A673 (cell line): Measurements from ENCODE around the gene FAM217A. TPM values are rescaled to one million over a fixed set of nuclear protein-coding genes. Genes with fewer than 3 reads are reported as not detected.

Experiments used
- BruUV-seq: library from RNA; stranded (reverse); fragments of 400-500 nt; replicated peaks from 2 replicates; lab custom pipeline; 2021; lab: Mats Ljungman, UMichigan
- CTCF ChIA-PET: fragments of 300-600 bp; sonication (Branson Sonifier 250); formaldehyde crosslinking; loops from one replicate; lab custom pipeline; 2022; ENCODE audit warnings: antibody characterized with exemption; lab: Charles Lee
- POLR2A ChIA-PET: fragments of 300-600 bp; sonication (Branson Sonifier 250); formaldehyde crosslinking; loops from one replicate; lab custom pipeline; 2022; ENCODE audit warnings: antibody characterized with exemption; ENCODE audit not compliant: low non-redundant PET; lab: Charles Lee
- DNase-seq: peaks from one replicate; pipeline ENCODE4 v3.0.0-alpha.2; 2015; ENCODE audit warnings: low spot score
- H3K27ac ChIP-seq: fragments of 200-600 bp; sonication (generic); 2 replicates; pipeline ENCODE4 v1.5.1; 2016; ENCODE audit warnings: mixed run types, low read depth, mild to moderate bottlenecking, mixed read lengths, antibody characterized with exemption, low read length; ENCODE audit not compliant: poor library complexity, severe bottlenecking
- H3K27me3 ChIP-seq: fragments of 200-600 bp; sonication (generic); replicated peaks from 2 replicates; pipeline ENCODE4 v1.6.1; 2017; ENCODE audit warnings: mixed run types, low read depth, mild to moderate bottlenecking, mixed read lengths, antibody characterized with exemption, low read length; ENCODE audit not compliant: insufficient read depth, poor library complexity
- H3K36me3 ChIP-seq: fragments of 200-600 bp; sonication (generic); 2 replicates; pipeline ENCODE4 v1.6.1; 2016; ENCODE audit warnings: mixed run types, mild to moderate bottlenecking, mixed read lengths, antibody characterized with exemption, low read length; ENCODE audit not compliant: insufficient read depth, poor library complexity, severe bottlenecking
- H3K4me1 ChIP-seq: fragments of 200-600 bp; sonication (generic); 2 replicates; pipeline ENCODE4 v1.6.1; 2017; ENCODE audit warnings: mixed run types, mild to moderate bottlenecking, mixed read lengths, antibody characterized with exemption, low read length; ENCODE audit not compliant: insufficient read depth, poor library complexity, severe bottlenecking
- H3K4me3 ChIP-seq: fragments of 200-600 bp; sonication (generic); 2 replicates; pipeline ENCODE4 v1.5.1; 2016; ENCODE audit warnings: low read depth, mixed run types, mild to moderate bottlenecking, mixed read lengths, low read length; ENCODE audit not compliant: poor library complexity, severe bottlenecking
- H3K9me3 ChIP-seq: fragments of 200-600 bp; sonication (generic); 2 replicates; pipeline ENCODE4 v1.6.1; 2016; ENCODE audit warnings: mixed run types, low read depth, mild to moderate bottlenecking, mixed read lengths, antibody characterized with exemption, low read length; ENCODE audit not compliant: poor library complexity, severe bottlenecking
- CTCF ChIP-seq: fragments of 300-800, 200-600 bp; sonication (generic); conservative IDR thresholded peaks from 2 replicates; pipeline ENCODE4 v1.5.1; 2017; ENCODE audit warnings: low read depth, mild to moderate bottlenecking, antibody characterized with exemption, low read length, moderate library complexity, mixed read lengths
- EZH2 ChIP-seq: fragments of 200-600 bp; sonication (generic); IDR thresholded peaks from 2 replicates; pipeline ENCODE4 v1.6.1; 2017; ENCODE audit warnings: borderline replicate concordance, low read depth, mild to moderate bottlenecking, mixed read lengths, antibody characterized with exemption, low read length; ENCODE audit not compliant: poor library complexity, severe bottlenecking
- intact Hi-C: fragments of 100-400 bp; cut with micrococcal nuclease; formaldehyde crosslinking; loops from one replicate; pipeline ENCODE4 v1.10.0; 2022; ENCODE audit not compliant: unreplicated experiment
- total RNA-seq: library from RNA; stranded (reverse); gene quantifications from 2 replicates; pipeline ENCODE4 v1.2.3, GENCODE V29; 2021

FAM217A gene
- total RNA-seq, 1 experiment from 2014 or later: not detected

DNA sequence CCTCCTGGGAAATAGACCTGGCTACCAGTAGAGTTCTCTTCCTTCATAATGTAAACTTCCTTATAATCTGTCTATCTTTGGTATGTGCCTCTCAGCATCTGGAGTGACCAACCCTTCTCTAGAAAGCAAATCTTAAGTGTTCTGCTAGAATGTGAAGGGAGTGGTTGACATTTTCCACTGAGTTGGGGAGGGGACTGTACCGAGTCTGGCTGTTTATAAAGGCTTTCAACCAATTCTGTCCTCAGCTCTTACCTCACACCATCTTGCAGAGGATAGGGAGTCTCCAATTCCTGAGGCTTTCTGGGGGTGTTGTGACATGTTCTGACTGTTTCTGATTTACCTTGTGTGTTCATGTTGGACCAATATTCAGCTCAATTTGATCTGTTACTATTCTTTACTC lies 39.6 kb downstream of the FAM217A start:
- Histone ChIP-seq H3K27me3 (no peaks in the 10 kb centered on the region), H3K36me3 (peaks cover 80% of the 10 kb centered on the region), H3K4me3 (no peak overlapping the region), H3K4me1 (peaks cover 4% of the 10 kb centered on the region), H3K27ac (no peak overlapping the region), H3K9me3 (no peaks in the 10 kb centered on the region)
- BruUV-seq: no TSS peak
- no peak for DNase-seq
- POLR2A ChIA-PET: no interaction called here
- CTCF ChIA-PET: no interaction called here
- intact Hi-C loops: no loop called here
- TF ChIP-seq EZH2 (no peak), CTCF (no peak)

DNA sequence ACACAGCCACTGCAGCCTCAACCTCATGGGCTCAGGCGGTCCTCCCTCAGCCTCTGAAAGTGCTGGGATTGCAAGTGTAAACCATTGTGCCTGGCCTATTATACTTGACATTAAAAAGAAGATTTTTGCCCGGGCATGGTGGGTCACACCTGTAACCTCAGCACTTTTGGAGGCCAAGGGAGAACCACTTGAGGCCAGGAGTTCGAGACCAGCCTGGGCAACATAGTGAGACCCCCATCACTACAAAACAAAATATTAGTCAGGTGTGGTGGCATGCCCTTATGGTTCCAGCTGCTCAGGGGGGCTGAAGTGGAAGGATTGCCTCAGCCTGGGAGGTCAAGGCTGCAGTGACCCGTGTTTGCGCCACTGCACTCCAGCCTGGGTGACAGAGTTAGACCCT lies 42.4 kb downstream of the FAM217A start:
- CTCF ChIA-PET: no interaction called here
- Histone ChIP-seq H3K4me1 (peaks cover 19% of the 10 kb centered on the region), H3K36me3 (peaks cover 74% of the 10 kb centered on the region), H3K4me3 (no peak overlapping the region), H3K9me3 (no peaks in the 10 kb centered on the region), H3K27me3 (no peaks in the 10 kb centered on the region), H3K27ac (no peak overlapping the region)
- POLR2A ChIA-PET: no interaction called here
- intact Hi-C loops: no loop called here
- DNase-seq: no peak
- TF ChIP-seq EZH2 (no peak), CTCF (no peak)
- BruUV-seq: no TSS peak

GRCh38 chr6:4032475-4032874 lies 46.5 kb downstream of the FAM217A start:
- peaks cover 15% of the 10 kb centered on the region for H3K4me1 ChIP-seq
- H3K4me3 ChIP-seq: no peak overlapping the region
- no TSS peak for BruUV-seq
- H3K27me3 ChIP-seq: no peaks in the 10 kb centered on the region
- H3K27ac ChIP-seq: no peak overlapping the region
- ChIA-PET CTCF (no interaction called here), POLR2A (no interaction called here)
- DNase-seq: peak; percentile 28
- TF ChIP-seq CTCF (no peak), EZH2 (no peak)
- intact Hi-C loops: no loop called here
- peaks cover 41% of the 10 kb centered on the region for H3K36me3 ChIP-seq
- H3K9me3 ChIP-seq: no peaks in the 10 kb centered on the region
